Dermis microvascular lymphatic vessel endothelial cell (primary cell): ENCODE data around the gene MOB3B. TPM values are rescaled to one million over a fixed set of nuclear protein-coding genes. Genes with fewer than 3 reads are reported as not detected.

Experiments
- DNase-seq, 2 donors: peaks; one replicate each; pipeline versions ENCODE4 v3.0.0 to v3.0.0-alpha.2; 2010; ENCODE audit warnings: low read depth in 2 of 2
- total RNA-seq: library from RNA; depleted of rRNA; stranded (reverse); fragments of >200 nt; gene quantifications from 2 replicates; pipeline ENCODE4 v1.2.1, GENCODE V29; 2014

Gene MOB3B
- 1.4 and 1.9 TPM in 2 replicates for total RNA-seq

GRCh38 chr9:27529316-27530278 lies at the start of gene MOB3B:
Gene MOB3B, minus strand, starts transcription at chr9:27529814. Its CDS starts 74,264 bp downstream, at chr9:27455550.
- DNase-seq: peak; percentile 51 to 69

- peak; percentile 100 for DNase-seq
Measured at GRCh38 chr9:27573634-27574590, 44.3 kb upstream of the MOB3B start.

- DNase-seq: no peak
Measured at GRCh38 chr9:27572918-27573633, 43.5 kb upstream of the MOB3B start, which contains the start of gene C9orf72. Gene C9orf72, minus strand, starts transcription at chr9:27573481. Its CDS starts 6,361 bp downstream, at chr9:27567120.

- DNase-seq: peak in 1 of 2 donors; percentile 38
Measured at GRCh38 chr9:27572566-27572917, 42.9 kb upstream of the MOB3B start.

- no peak for DNase-seq
Measured at GRCh38 chr9:27572061-27572460, 42.4 kb upstream of the MOB3B start.

- DNase-seq: no peak
Measured at GRCh38 chr9:27571011-27571410, 41.4 kb upstream of the MOB3B start.

GRCh38 chr9:27569406-27569805 lies 39.8 kb upstream of the MOB3B start:
- no peak for DNase-seq

GRCh38 chr9:27566118-27566517 lies 36.5 kb upstream of the MOB3B start:
- no peak for DNase-seq

- DNase-seq: no peak
Measured at GRCh38 chr9:27565696-27566095, 36.1 kb upstream of the MOB3B start.

- DNase-seq: no peak
Measured at GRCh38 chr9:27564670-27565069, 35.1 kb upstream of the MOB3B start.

- DNase-seq: no peak
Measured at GRCh38 chr9:27563738-27564430, 34.3 kb upstream of the MOB3B start.

- DNase-seq: no peak
Measured at GRCh38 chr9:27561685-27562084, 32.1 kb upstream of the MOB3B start.

- DNase-seq: no peak
Measured at GRCh38 chr9:27560457-27560856, 30.8 kb upstream of the MOB3B start.

- no peak for DNase-seq
Measured at GRCh38 chr9:27558307-27558706, 28.7 kb upstream of the MOB3B start.

GRCh38 chr9:27556470-27556869 lies 26.9 kb upstream of the MOB3B start:
- no peak for DNase-seq

- DNase-seq: no peak
Measured at GRCh38 chr9:27554712-27555111, 25.1 kb upstream of the MOB3B start.

- no peak for DNase-seq
Measured at GRCh38 chr9:27549196-27549755, 19.7 kb upstream of the MOB3B start.

- peak; percentile 48 for DNase-seq
Measured at GRCh38 chr9:27548055-27548741, 18.6 kb upstream of the MOB3B start.

- DNase-seq: no peak
Measured at GRCh38 chr9:27545471-27545870, 15.9 kb upstream of the MOB3B start.

GRCh38 chr9:27542508-27542907 lies 12.9 kb upstream of the MOB3B start:
- no peak for DNase-seq
